Ovary (tissue), 9 donors: Measurements from ENCODE around the gene RGS16. TPM values are rescaled to one million over a fixed set of nuclear protein-coding genes. Genes with fewer than 3 reads are reported as not detected.

Source experiments
- DNase-seq, 5 donors: peaks; one replicate each; pipeline ENCODE4 v3.0.0-alpha.2; 2019 to 2020
- H3K27ac ChIP-seq, 2 donors: fragments of 200-600 bp; one replicate each; pipeline versions ENCODE4 v1.5.1 to v1.8.0; 2019 to 2022
- H3K27me3 ChIP-seq: fragments of 200-600 bp; one replicate; pipeline ENCODE4 v1.8.0; 2022
- H3K36me3 ChIP-seq: fragments of 200-600 bp; sonication (generic); one replicate; pipeline ENCODE4 v1.5.1; 2019
- H3K4me1 ChIP-seq: one replicate; pipeline ENCODE4 v1.8.1; 2013; ENCODE audit warnings: mild to moderate bottlenecking, moderate library complexity; ENCODE audit not compliant: insufficient read depth
- H3K4me3 ChIP-seq: fragments of 200-600 bp; sonication (generic); one replicate; pipeline ENCODE4 v1.5.1; 2017
- H3K9me3 ChIP-seq, 2 donors: fragments of 200-600 bp in 1 of 2; sonication (generic) in 1 of 2; one replicate each; pipeline versions ENCODE4 v1.5.1 to v1.8.1; 2013 to 2019; ENCODE audit warnings: mild to moderate bottlenecking in 1 of 2, moderate library complexity in 1 of 2
- EP300 ChIP-seq: sonication (generic); formaldehyde crosslinking; IDR thresholded peaks from one replicate; pipeline ENCODE4 v1.6.1; 2017; ENCODE audit warnings: antibody characterized with exemption
- POLR2A ChIP-seq: fragments of 450-650 bp; IDR thresholded peaks from one replicate; pipeline ENCODE4 v1.6.1; 2017; ENCODE audit warnings: antibody characterized with exemption, mild to moderate bottlenecking, moderate library complexity
- WGBS, 3 donors: extraction: QIAGEN DNeasy Blood & Tissue Kit in 1 of 3; methylation state at CpG; one replicate each; pipeline versions ENCODE4 v1.1.5 to v1.1.7; 2013 to 2017; 5-methylcytosine and 5-hydroxymethylcytosine counted together
- intact Hi-C, 4 donors: fragments of 100-400 bp; cut with DNase I; formaldehyde crosslinking; loops; one replicate each; pipeline versions ENCODE4 v1.11.0 to v1.15.1; 2022 to 2023
- polyA plus RNA-seq, 2 donors: library from polyadenylated mRNA; stranded (reverse); fragments of 200-250 nt in 1 of 2; fragments of 350-450 nt in 1 of 2; fragmentation: Illumina TruSeq in 1 of 2; extraction: RNeasy Lipid Tissue Mini Kit (QIAGEN cat#74804) in 1 of 2; gene quantifications; one replicate each; pipeline ENCODE4 v1.2.3, GENCODE V29; 2013 to 2014
- total RNA-seq, 7 donors: library from RNA; depleted of rRNA in 2 of 7; stranded (reverse); fragments of >200 nt in 2 of 7; fragmentation: NEBNext Ultra II Directional in 3 of 7; extraction: Animal tissue kit (Norgen Biotek cat#: 25700) in 3 of 7; gene quantifications; one replicate each; pipeline versions ENCODE4 v1.1.0 to v1.2.4, GENCODE V29; 2016 to 2023
- TF ChIP-seq, protein P1 (sequence below), 3 donors: fragments of 450-650 bp in 2 of 3; fragments of 200-600 bp in 1 of 3; IDR thresholded peaks; one replicate each; pipeline versions ENCODE4 v1.5.1 to v1.8.0; 2016 to 2022; ENCODE audit warnings: antibody characterized with exemption in 3 of 3, mild to moderate bottlenecking in 1 of 3
- donor health status: DM: no; HTN: no; CAD: no; lungs with moderate emphysema.
- donor health status: DM: no; HTN: no; CAD: no.
- donor health status: Bipolar disorder and iron deficiency.
- donor health status: DM: yes; HTN: yes; CAD: no.
- donor health status: DM: no; HTN: no; CAD: no.
- donor health status: DM: yes; HTN: yes; CAD: no.

The RGS16 gene
- total and polyA plus RNA-seq, 9 donors: 1.1 to 7.4 (median 3.3) TPM

DNA sequence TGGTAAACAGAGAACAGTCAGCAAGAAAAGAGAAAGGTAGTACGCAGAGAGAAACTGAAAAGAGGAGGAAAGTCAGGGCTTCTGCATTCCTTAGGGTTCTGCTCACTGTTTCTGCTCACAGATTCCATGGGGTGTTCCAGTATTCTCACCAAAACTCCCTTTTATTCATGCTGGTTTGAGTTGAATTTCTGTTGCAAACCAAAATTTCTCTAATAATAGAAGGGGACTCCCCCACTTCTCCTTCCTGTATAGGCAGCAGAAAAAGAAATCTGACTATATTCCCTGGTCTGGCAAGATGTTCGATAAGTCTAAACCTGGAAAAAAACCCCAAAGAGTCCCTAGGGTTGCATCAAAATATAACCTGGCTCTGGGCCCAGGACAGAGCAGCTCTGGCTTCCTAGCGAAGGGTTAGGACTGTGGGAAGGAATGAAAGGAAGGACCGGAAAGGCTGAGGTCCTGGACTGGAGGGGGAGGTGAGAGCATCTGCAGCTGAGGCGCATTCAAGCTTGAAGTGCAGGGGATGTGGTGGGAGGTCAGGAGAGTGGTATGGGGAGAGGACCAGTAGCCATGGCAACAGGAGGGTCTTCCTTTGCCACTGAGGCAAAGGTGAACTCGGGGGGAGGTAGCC lies 18.8 kb upstream of the RGS16 start:
- Histone ChIP-seq H3K4me3 (no peak overlapping the region), H3K9me3 (no peaks in the 10 kb centered on the region), H3K27me3 (no peaks in the 10 kb centered on the region), H3K27ac (no peak overlapping the region), H3K4me1 (no peaks in the 10 kb centered on the region), H3K36me3 (no peaks in the 10 kb centered on the region)
- no peak for TF ChIP-seq POLR2A
- TF ChIP-seq, protein P1, sequence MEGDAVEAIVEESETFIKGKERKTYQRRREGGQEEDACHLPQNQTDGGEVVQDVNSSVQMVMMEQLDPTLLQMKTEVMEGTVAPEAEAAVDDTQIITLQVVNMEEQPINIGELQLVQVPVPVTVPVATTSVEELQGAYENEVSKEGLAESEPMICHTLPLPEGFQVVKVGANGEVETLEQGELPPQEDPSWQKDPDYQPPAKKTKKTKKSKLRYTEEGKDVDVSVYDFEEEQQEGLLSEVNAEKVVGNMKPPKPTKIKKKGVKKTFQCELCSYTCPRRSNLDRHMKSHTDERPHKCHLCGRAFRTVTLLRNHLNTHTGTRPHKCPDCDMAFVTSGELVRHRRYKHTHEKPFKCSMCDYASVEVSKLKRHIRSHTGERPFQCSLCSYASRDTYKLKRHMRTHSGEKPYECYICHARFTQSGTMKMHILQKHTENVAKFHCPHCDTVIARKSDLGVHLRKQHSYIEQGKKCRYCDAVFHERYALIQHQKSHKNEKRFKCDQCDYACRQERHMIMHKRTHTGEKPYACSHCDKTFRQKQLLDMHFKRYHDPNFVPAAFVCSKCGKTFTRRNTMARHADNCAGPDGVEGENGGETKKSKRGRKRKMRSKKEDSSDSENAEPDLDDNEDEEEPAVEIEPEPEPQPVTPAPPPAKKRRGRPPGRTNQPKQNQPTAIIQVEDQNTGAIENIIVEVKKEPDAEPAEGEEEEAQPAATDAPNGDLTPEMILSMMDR (IDR thresholded peaks at IDR 0.05): no peak
- TF ChIP-seq EP300: no peak
- no peak for DNase-seq
- WGBS, 3 donors: 29 to 40% (median 32%) methylated on average over 6 of the region's 6 CpGs
- intact Hi-C loops: no loop called here

DNA sequence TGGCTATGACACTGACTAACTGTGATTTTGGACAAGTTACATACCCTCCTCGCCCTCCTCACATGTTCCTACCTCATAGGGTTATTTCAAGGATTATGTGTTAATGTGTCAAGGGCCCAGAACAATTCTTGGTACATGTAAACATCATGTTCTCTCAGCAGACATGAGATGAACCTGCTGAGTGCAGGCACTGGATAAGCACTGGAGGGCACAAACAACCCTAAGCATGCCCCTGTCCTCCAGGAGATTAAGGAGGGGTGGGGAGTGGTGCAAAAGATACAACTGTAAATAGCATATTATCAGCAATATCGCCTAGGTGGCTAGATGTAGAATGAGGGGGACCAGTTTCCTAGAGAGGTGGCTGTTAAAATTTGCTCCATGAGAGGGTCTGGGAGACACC lies 17.7 kb upstream of the RGS16 start:
- DNase-seq: no peak

GRCh38 chr1:182620924-182621585 lies 16.9 kb upstream of the RGS16 start:
- no peaks in the 10 kb centered on the region for H3K36me3 ChIP-seq
- no peak overlapping the region for H3K4me3 ChIP-seq
- no peaks in the 10 kb centered on the region for H3K27me3 ChIP-seq
- no peak overlapping the region for H3K27ac ChIP-seq
- no peak for TF ChIP-seq POLR2A
- no peaks in the 10 kb centered on the region for H3K9me3 ChIP-seq
- H3K4me1 ChIP-seq: peaks cover 2% of the 10 kb centered on the region
- intact Hi-C loops: no loop called here
- no peak for DNase-seq

More for the DNA sequence above, 17.7 kb upstream of the RGS16 start:
- 89 to 98% (median 92%) methylated on average over 2 of the region's 2 CpGs for WGBS, 3 donors
- Histone ChIP-seq H3K36me3 (no peaks in the 10 kb centered on the region), H3K4me1 (no peaks in the 10 kb centered on the region), H3K4me3 (no peak overlapping the region), H3K27ac (no peak overlapping the region), H3K27me3 (no peaks in the 10 kb centered on the region), H3K9me3 (no peaks in the 10 kb centered on the region)
- no peak for TF ChIP-seq POLR2A
- TF ChIP-seq, protein P1 (IDR thresholded peaks at IDR 0.05): no peak
- no peak for TF ChIP-seq EP300
- intact Hi-C loops: no loop called here

GRCh38 chr1:182617734-182618351 lies 13.7 kb upstream of the RGS16 start:
- WGBS, 3 donors: 45 to 56% (median 50%) methylated on average over 6 of the region's 6 CpGs
- H3K27me3 ChIP-seq: no peaks in the 10 kb centered on the region
- H3K27ac ChIP-seq: peak overlapping the region in 1 of 2 donors; percentile 8
- intact Hi-C loops: no loop called here
- H3K4me3 ChIP-seq: no peak overlapping the region
- H3K36me3 ChIP-seq: no peaks in the 10 kb centered on the region
- peaks cover 6% of the 10 kb centered on the region for H3K4me1 ChIP-seq
- DNase-seq: no peak
- TF ChIP-seq, protein P1 (IDR thresholded peaks at IDR 0.05): no peak
- TF ChIP-seq EP300: no peak
- TF ChIP-seq POLR2A: no peak
- H3K9me3 ChIP-seq: no peaks in the 10 kb centered on the region

DNA sequence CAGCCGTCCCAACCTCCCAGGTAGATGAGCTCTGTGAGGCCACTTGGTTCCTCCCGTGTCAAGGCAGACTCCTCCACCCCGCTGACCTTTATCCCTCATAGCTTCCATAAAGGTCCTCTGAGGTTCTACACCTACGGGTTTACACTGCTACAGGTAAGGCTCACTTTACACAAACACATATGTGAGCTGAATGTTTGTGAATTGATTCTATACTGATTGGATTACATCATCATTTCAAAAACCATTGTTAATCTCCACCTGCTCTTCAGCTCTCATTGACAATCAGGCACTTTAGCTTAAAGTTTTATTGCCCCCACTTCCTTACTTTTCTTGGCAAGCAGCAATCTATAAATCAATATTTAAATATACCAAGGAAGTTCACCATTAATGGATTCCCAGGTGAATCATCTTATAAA lies 12.8 kb upstream of the RGS16 start:
- no peak for TF ChIP-seq POLR2A
- no peak for TF ChIP-seq EP300
- TF ChIP-seq, protein P1 (IDR thresholded peaks at IDR 0.05): no peak
- Histone ChIP-seq H3K27me3 (no peaks in the 10 kb centered on the region), H3K9me3 (no peaks in the 10 kb centered on the region), H3K27ac (no peak overlapping the region), H3K36me3 (no peaks in the 10 kb centered on the region), H3K4me3 (no peak overlapping the region), H3K4me1 (peaks cover 6% of the 10 kb centered on the region)
- whole genome bisulfite sequencing, 3 donors: 77 to 80% (median 79%) methylated on average over 4 of the region's 4 CpGs
- intact Hi-C loops: no loop called here
- DNase-seq: no peak
